ENCODE measurements around the gene LYRM1. TPM values are rescaled to one million over a fixed set of nuclear protein-coding genes. Genes with fewer than 3 reads are reported as not detected.
A peak's percentile ranks its signal among the peaks of the same experiment; 100 is the strongest.

Gene LYRM1
- total and polyA plus RNA-seq, 12 donors, result 37.4 to 69.4 (median 53.4) TPM

DNA sequence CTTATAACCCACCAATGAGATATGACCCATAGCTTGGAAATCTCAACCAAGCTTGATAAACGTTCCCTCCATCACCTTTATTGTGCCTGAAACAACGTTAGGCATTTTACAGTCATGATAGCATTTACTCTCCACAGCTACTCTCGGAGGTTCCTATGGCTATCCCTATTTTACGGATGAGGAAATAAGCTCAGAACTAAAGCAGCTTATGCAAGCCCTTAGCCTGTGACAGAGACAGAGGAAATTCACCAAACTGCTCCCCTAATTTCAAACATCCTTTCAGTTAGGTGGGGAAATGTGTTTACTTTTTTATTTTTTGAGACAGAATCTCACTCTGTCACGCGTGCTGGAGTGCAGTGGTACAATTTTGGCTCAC is 19.1 kb upstream of the LYRM1 start:
- TF ChIP-seq, protein P1, sequence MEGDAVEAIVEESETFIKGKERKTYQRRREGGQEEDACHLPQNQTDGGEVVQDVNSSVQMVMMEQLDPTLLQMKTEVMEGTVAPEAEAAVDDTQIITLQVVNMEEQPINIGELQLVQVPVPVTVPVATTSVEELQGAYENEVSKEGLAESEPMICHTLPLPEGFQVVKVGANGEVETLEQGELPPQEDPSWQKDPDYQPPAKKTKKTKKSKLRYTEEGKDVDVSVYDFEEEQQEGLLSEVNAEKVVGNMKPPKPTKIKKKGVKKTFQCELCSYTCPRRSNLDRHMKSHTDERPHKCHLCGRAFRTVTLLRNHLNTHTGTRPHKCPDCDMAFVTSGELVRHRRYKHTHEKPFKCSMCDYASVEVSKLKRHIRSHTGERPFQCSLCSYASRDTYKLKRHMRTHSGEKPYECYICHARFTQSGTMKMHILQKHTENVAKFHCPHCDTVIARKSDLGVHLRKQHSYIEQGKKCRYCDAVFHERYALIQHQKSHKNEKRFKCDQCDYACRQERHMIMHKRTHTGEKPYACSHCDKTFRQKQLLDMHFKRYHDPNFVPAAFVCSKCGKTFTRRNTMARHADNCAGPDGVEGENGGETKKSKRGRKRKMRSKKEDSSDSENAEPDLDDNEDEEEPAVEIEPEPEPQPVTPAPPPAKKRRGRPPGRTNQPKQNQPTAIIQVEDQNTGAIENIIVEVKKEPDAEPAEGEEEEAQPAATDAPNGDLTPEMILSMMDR (IDR thresholded peaks at IDR 0.05), result no peak
- intact Hi-C loops (cut with DNase I), result no loop called here
- DNase-seq (no peak), ATAC-seq (no peak)
- Histone ChIP-seq H3K9me3 (no peaks in the 10 kb centered on the region), H3K4me1 (peaks cover 5 to 88% (median 45%) of the 10 kb centered on the region in 9 donors), H3K27ac (peak overlapping the region in 2 of 10 donors; percentile 13 to 22), H3K4me3 (no peak overlapping the region), H3K27me3 (no peaks in the 10 kb centered on the region), H3K36me3 (peaks cover 0 to 7% (median 0%) of the 10 kb centered on the region in 9 donors)
- 76 to 84% methylated on average over 6 of the region's 6 CpGs for WGBS, 2 donors

DNA sequence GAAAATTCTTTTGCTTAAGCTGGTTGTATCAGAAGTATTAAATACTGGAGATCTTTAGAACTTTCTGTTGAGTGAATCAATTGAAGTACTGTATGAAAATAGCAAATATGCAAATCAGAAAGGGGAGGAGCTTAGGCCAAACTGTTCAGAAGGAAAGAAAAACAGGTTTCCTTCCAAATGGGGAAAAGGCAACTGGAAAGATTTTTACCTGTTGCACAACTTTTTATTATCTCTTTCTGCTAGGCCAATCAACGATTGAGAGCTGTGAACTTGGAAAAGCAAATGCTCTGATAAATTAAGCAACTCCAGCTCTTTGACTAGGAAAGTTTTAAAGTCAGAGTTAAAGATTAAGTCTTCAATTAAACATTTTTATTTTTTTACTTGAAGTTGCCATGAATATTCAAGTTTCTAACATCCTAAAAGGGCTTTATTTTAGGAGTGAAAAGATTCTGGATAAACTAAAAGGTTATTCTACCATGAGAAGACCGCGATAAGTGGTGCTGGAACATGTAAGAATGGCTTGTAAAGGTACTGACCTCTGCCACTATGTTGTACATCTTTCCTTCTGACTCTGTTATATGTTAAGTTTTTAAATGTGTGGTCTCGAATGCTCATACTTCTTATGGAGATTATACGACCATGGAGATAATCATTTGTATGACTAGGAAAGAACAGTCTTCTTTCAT is 16.9 kb upstream of the LYRM1 start:
- Histone ChIP-seq H3K4me1 (peaks cover 0 to 92% (median 48%) of the 10 kb centered on the region in 9 donors), H3K36me3 (peaks cover 0 to 25% (median 0%) of the 10 kb centered on the region in 9 donors), H3K4me3 (no peak overlapping the region), H3K27ac (peak overlapping the region in 4 of 10 donors; percentile 1 to 50 (median 37)), H3K27me3 (no peaks in the 10 kb centered on the region), H3K9me3 (no peaks in the 10 kb centered on the region)
- 76 to 78% methylated on average over 5 of the region's 5 CpGs for WGBS, 2 donors
- DNase-seq (no peak), ATAC-seq (peak in 1 of 8 donors; percentile 9)
- intact Hi-C loops (cut with DNase I), result no loop called here
- TF ChIP-seq, protein P1 (IDR thresholded peaks at IDR 0.05), result no peak

DNA sequence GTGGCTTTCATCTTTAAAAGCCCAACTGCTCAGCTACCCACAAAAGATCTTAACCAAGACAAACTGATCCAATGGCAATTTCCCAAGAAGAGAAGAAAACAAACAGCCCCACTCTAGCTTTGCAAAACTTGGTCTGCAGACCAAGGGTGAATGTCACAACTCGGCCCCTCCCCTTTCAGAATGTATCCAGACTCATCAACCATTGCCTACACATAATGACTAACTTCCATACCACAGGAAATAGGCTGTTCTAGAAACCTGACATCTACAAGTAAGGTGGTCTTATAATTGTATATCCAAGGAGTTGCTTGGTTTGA is 16.4 kb upstream of the LYRM1 start:
- no peaks in the 10 kb centered on the region for H3K9me3 ChIP-seq
- WGBS, 2 donors, result 89 to 90% methylated on average over 1 of the region's 1 CpG
- H3K4me1 ChIP-seq, result peaks cover 0 to 87% (median 44%) of the 10 kb centered on the region in 9 donors
- TF ChIP-seq, protein P1 (IDR thresholded peaks at IDR 0.05), result no peak
- DNase-seq (no peak), ATAC-seq (no peak)
- H3K36me3 ChIP-seq, result peaks cover 0 to 25% (median 0%) of the 10 kb centered on the region in 9 donors
- no peaks in the 10 kb centered on the region for H3K27me3 ChIP-seq
- intact Hi-C loops (cut with DNase I), result no loop called here
- no peak overlapping the region for H3K4me3 ChIP-seq
- peak overlapping the region in 3 of 10 donors; percentile 1 to 50 (median 37) for H3K27ac ChIP-seq

- ATAC-seq (no peak), DNase-seq (no peak)
- Histone ChIP-seq H3K4me3 (no peak overlapping the region), H3K36me3 (peaks cover 0 to 40% (median 0%) of the 10 kb centered on the region in 9 donors), H3K27ac (peak overlapping the region in 1 of 10 donors; percentile 11), H3K4me1 (peaks cover 0 to 80% (median 37%) of the 10 kb centered on the region in 9 donors), H3K27me3 (no peaks in the 10 kb centered on the region), H3K9me3 (no peaks in the 10 kb centered on the region)
- 0 to 78% methylated on average over 1 of the region's 1 CpG for WGBS, 2 donors
- TF ChIP-seq, protein P1 (IDR thresholded peaks at IDR 0.05), result no peak
- intact Hi-C loops (cut with DNase I), result no loop called here
These were observed 14.3 kb upstream of the LYRM1 start for GRCh38 chr16:20886320-20886719.

Data from heart right ventricle (tissue), 16 donors.